Muscle layer of colon (tissue), 2 donors: ENCODE data around the gene SP140L.
A peak's percentile ranks its signal among the peaks of the same experiment; 100 is the strongest.
"Not testable (repeated sequence)": the region's sequence is repeated elsewhere in the genome, so short reads cannot be mapped to it uniquely, and the experiment has no call there.

ENCODE experiments used
- H3K27ac ChIP-seq: one replicate; pipeline ENCODE4 v1.7.0; 2013; ENCODE audit warnings: low read depth, mild to moderate bottlenecking, low read length, moderate library complexity
- H3K27me3 ChIP-seq, 2 donors: one replicate each; pipeline ENCODE4 v1.7.0; 2013; ENCODE audit warnings: low read length in 2 of 2, mild to moderate bottlenecking in 2 of 2; ENCODE audit not compliant: insufficient read depth in 2 of 2, control insufficient read depth in 1 of 2
- H3K36me3 ChIP-seq: one replicate; pipeline ENCODE4 v1.7.0; 2013; ENCODE audit warnings: mild to moderate bottlenecking, low read length; ENCODE audit not compliant: insufficient read depth
- H3K4me1 ChIP-seq: one replicate; pipeline ENCODE4 v1.7.0; 2013; ENCODE audit warnings: mild to moderate bottlenecking, low read length; ENCODE audit not compliant: insufficient read depth
- H3K4me3 ChIP-seq, 2 donors: one replicate each; pipeline ENCODE4 v1.7.0; 2013; ENCODE audit warnings: low read length in 2 of 2, low read depth in 1 of 2, mild to moderate bottlenecking in 1 of 2, moderate library complexity in 1 of 2
- H3K9ac ChIP-seq: one replicate; pipeline ENCODE4 v1.7.0; 2013; ENCODE audit warnings: low read length
- H3K9me3 ChIP-seq: one replicate; pipeline ENCODE4 v1.7.0; 2013; ENCODE audit warnings: mild to moderate bottlenecking, low read length
- donor health status: abdominal sarcoma.
- donor health status: Adenocarcinoma of cecum.

The SP140L gene

DNA sequence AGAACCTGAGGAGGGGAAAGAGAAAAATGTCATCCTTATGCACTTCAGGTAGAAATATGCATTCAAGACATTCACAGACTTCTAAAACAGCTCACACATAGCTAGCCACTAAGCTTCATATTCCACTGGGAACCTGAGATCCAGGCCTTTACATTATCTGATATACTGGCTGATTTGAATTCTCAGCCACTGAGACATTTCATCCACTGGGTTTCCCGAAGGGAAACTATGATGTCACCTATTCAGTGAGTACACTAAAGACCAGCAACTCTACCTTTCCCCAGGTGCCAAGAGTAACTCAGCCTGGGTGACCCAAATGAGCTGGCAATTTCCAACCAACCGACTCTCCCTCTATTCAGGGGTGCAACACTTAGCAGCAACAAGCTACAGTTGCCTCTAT is 67.3 kb downstream of the SP140L start:
- Histone ChIP-seq H3K36me3 (peaks cover 12% of the 10 kb centered on the region), H3K9me3 (no peaks in the 10 kb centered on the region), H3K9ac (no peak overlapping the region), H3K27ac (no peak overlapping the region), H3K27me3 (no peaks in the 10 kb centered on the region), H3K4me3 (no peak overlapping the region), H3K4me1 (no peaks in the 10 kb centered on the region)

GRCh38 chr2:230398698-230399097 is 71.7 kb downstream of the SP140L start:
- not testable (repeated sequence) for H3K4me3 ChIP-seq, H3K9ac ChIP-seq, H3K27me3 ChIP-seq, H3K4me1 ChIP-seq, H3K9me3 ChIP-seq, H3K36me3 ChIP-seq, H3K27ac ChIP-seq

DNA sequence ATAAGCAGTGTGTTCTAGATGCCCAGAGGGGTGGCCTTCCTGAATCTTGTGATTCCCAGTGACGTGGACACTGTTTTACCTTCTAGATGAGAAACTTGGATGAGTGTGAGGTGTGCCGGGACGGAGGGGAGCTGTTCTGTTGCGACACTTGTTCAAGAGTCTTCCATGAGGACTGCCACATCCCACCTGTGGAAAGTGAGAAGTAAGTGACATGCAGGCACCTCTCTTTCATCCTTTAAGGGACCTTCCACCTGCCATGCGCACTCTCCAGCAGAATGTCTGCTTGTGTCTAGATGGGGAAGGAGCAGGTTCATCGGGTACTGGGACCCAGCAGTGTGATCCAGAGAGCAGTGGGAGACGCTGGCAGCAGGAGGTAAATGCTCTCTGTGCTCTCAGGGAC is 73.0 kb downstream of the SP140L start:
- no peak overlapping the region for H3K9ac ChIP-seq
- H3K36me3 ChIP-seq = no peaks in the 10 kb centered on the region
- H3K27ac ChIP-seq = no peak overlapping the region
- H3K4me3 ChIP-seq = no peak overlapping the region
- H3K4me1 ChIP-seq = no peaks in the 10 kb centered on the region
- no peaks in the 10 kb centered on the region for H3K9me3 ChIP-seq
- no peaks in the 10 kb centered on the region for H3K27me3 ChIP-seq

GRCh38 chr2:230400454-230400853 is 73.5 kb downstream of the SP140L start:
- H3K36me3 ChIP-seq = no peaks in the 10 kb centered on the region
- H3K9me3 ChIP-seq = no peaks in the 10 kb centered on the region
- H3K27me3 ChIP-seq = no peaks in the 10 kb centered on the region
- no peaks in the 10 kb centered on the region for H3K4me1 ChIP-seq
- no peak overlapping the region for H3K27ac ChIP-seq
- no peak overlapping the region for H3K4me3 ChIP-seq
- H3K9ac ChIP-seq = no peak overlapping the region

GRCh38 chr2:230401026-230401425 is 74.0 kb downstream of the SP140L start:
- H3K27ac ChIP-seq, H3K9ac ChIP-seq, H3K9me3 ChIP-seq, H3K36me3 ChIP-seq, H3K4me1 ChIP-seq, H3K27me3 ChIP-seq, H3K4me3 ChIP-seq: not testable (repeated sequence)

- Histone ChIP-seq H3K9ac (no peak overlapping the region), H3K4me3 (no peak overlapping the region), H3K36me3 (no peaks in the 10 kb centered on the region), H3K9me3 (no peaks in the 10 kb centered on the region), H3K27ac (no peak overlapping the region), H3K4me1 (no peaks in the 10 kb centered on the region), H3K27me3 (no peaks in the 10 kb centered on the region)
Observed at GRCh38 chr2:230403746-230404145, 76.8 kb downstream of the SP140L start.

- Histone ChIP-seq H3K4me1 (peaks cover 5% of the 10 kb centered on the region), H3K27ac (no peak overlapping the region), H3K27me3 (no peaks in the 10 kb centered on the region), H3K4me3 (no peak overlapping the region), H3K36me3 (no peaks in the 10 kb centered on the region), H3K9me3 (no peaks in the 10 kb centered on the region), H3K9ac (no peak overlapping the region)
Observed at GRCh38 chr2:230405824-230406223, 78.8 kb downstream of the SP140L start.

GRCh38 chr2:230408244-230408842 is 81.3 kb downstream of the SP140L start:
- Histone ChIP-seq H3K4me1 (peaks cover 18% of the 10 kb centered on the region), H3K4me3 (no peak overlapping the region), H3K27me3 (no peaks in the 10 kb centered on the region), H3K36me3 (no peaks in the 10 kb centered on the region), H3K9ac (no peak overlapping the region), H3K9me3 (no peaks in the 10 kb centered on the region), H3K27ac (no peak overlapping the region)

DNA sequence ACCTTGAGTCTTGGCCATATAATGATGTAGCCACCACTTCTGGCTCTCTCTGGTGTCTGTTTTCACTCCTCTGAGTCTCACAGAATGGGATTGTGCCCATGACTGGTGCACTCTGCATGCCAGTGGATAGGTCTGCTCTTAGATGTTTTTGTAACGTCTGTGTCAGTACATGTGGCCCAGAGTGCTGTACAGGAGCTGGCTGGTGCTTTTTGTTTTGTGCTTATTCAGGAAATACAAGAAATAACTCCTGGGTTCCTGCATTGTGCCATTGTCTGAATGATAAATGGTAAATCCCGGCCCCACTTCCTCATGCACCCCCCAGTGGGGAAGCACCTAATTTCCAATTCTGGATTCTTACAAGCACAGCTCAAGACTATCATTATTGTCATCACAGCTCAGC is 82.3 kb downstream of the SP140L start:
- not testable (repeated sequence) for H3K4me3 ChIP-seq, H3K9me3 ChIP-seq, H3K36me3 ChIP-seq, H3K27me3 ChIP-seq, H3K9ac ChIP-seq, H3K27ac ChIP-seq
- peaks cover 18% of the 10 kb centered on the region for H3K4me1 ChIP-seq

- no peaks in the 10 kb centered on the region for H3K9me3 ChIP-seq
- no peaks in the 10 kb centered on the region for H3K27me3 ChIP-seq
- no peaks in the 10 kb centered on the region for H3K36me3 ChIP-seq
- no peak overlapping the region for H3K4me3 ChIP-seq
- no peak overlapping the region for H3K9ac ChIP-seq
- H3K27ac ChIP-seq = no peak overlapping the region
- H3K4me1 ChIP-seq = peaks cover 23% of the 10 kb centered on the region
Observed at GRCh38 chr2:230410263-230410662, 83.3 kb downstream of the SP140L start.

DNA sequence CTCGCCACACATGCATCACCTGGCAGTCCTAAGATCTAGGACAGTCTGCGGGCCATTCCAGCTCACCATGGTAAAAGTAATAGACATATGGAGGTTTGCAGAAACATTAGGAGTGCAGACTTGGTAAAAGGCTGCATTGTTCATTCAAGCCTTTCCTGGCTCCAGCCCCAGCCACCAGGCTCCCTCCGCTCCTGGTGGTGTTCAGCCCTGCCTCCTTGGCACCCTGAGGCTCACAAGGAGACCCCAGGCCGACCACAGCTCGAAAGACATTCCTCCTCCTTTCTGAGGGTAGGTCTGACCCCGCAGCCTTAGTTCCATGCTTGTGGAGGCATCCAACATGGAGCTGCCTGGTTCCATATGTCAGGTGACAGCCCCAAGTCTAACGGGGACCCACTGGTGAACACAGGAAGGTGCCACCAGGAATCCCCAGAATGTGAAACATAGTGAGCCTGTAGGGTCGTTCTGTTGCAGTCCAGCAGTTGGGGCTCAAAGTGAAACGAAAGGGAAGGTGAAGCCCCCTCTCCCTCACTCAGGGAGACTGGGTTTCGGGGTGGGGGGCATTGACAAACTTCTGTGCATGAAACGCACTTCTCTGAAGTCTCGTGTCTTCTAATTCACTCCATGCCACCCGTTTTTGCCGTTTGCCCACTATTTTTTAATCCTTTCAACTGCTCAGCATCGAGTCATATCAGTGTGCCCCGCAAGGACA is 84.0 kb downstream of the SP140L start:
- Histone ChIP-seq H3K27ac (peak overlapping the region; percentile 94), H3K9me3 (no peaks in the 10 kb centered on the region), H3K36me3 (no peaks in the 10 kb centered on the region), H3K4me3 (peak overlapping the region; percentile 78 to 88), H3K4me1 (peaks cover 29% of the 10 kb centered on the region), H3K9ac (peak overlapping the region; percentile 92), H3K27me3 (no peaks in the 10 kb centered on the region)
